H1 (cell line): Measurements from ENCODE around the gene PLCB4.

ENCODE experiments used
- CHD2 ChIP-seq: IDR thresholded peaks from 2 replicates; pipeline ENCODE4 v1.6.1; 2012; ENCODE audit warnings: low read length, improper control_type of control experiment
- POLR2AphosphoS5 ChIP-seq: IDR thresholded peaks from 2 replicates; pipeline ENCODE4 v1.6.1; 2011; ENCODE audit warnings: low read depth, low read length
- SIN3A ChIP-seq, 2 experiments: IDR thresholded peaks in 1 of 2; conservative IDR thresholded peaks in 1 of 2; 2 replicates each; pipeline ENCODE4 v1.6.1; 2011 to 2012; ENCODE audit warnings: low read length in 2 of 2, improper control_type of control experiment in 1 of 2, low read depth in 1 of 2, mild to moderate bottlenecking in 1 of 2
- TF ChIP-seq, protein P1 (sequence below): IDR thresholded peaks from 2 replicates; pipeline ENCODE4 v1.6.1; 2012; ENCODE audit warnings: inconsistent platforms
- TF ChIP-seq, protein P2 (sequence below): IDR thresholded peaks from 2 replicates; pipeline ENCODE4 v1.6.1; 2011; ENCODE audit warnings: low read depth, mild to moderate bottlenecking, low read length; ENCODE audit not compliant: insufficient read depth
- TF ChIP-seq, protein P3 (sequence below), 3 experiments: IDR thresholded peaks; 1 replicate in 2 of 3; 2 replicates in 1 of 3; pipeline versions ENCODE4 v1.5.1 to v1.6.1; 2011; ENCODE audit warnings: low read length in 3 of 3, mild to moderate bottlenecking in 3 of 3, inconsistent platforms in 2 of 3, low read depth in 1 of 3, moderate library complexity in 1 of 3; ENCODE audit not compliant: insufficient read depth in 1 of 3; ENCODE audit errors: control extremely low read depth in 1 of 3

DNA sequence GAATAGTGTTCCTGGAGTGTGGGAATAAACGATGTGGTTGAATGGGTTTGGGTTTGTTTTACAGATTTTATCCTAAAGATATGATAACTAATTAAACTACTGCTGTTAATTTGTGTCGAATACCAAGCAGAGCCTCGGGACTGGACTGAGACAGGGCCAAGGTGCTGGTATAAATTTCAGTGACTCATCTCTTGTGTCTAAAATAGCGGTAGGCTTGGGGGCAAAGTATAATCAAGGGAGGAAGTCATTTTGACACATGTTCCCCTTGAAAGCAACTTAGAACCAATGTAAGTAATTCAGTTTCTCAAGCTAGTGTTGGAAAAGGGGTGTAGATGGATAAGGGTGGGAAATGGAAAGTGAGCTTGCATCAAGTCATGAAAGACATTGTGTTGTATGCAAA lies 108.4 kb downstream of the PLCB4 start:
- TF ChIP-seq, protein P1, sequence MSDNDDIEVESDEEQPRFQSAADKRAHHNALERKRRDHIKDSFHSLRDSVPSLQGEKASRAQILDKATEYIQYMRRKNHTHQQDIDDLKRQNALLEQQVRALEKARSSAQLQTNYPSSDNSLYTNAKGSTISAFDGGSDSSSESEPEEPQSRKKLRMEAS: no peak
- TF ChIP-seq, protein P2, sequence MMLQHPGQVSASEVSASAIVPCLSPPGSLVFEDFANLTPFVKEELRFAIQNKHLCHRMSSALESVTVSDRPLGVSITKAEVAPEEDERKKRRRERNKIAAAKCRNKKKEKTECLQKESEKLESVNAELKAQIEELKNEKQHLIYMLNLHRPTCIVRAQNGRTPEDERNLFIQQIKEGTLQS: no peak
- TF ChIP-seq, protein P3, sequence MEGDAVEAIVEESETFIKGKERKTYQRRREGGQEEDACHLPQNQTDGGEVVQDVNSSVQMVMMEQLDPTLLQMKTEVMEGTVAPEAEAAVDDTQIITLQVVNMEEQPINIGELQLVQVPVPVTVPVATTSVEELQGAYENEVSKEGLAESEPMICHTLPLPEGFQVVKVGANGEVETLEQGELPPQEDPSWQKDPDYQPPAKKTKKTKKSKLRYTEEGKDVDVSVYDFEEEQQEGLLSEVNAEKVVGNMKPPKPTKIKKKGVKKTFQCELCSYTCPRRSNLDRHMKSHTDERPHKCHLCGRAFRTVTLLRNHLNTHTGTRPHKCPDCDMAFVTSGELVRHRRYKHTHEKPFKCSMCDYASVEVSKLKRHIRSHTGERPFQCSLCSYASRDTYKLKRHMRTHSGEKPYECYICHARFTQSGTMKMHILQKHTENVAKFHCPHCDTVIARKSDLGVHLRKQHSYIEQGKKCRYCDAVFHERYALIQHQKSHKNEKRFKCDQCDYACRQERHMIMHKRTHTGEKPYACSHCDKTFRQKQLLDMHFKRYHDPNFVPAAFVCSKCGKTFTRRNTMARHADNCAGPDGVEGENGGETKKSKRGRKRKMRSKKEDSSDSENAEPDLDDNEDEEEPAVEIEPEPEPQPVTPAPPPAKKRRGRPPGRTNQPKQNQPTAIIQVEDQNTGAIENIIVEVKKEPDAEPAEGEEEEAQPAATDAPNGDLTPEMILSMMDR (IDR thresholded peaks at IDR 0.05; ENCODE audit: control extremely low read depth in 1 of 3, insufficient read depth in 1 of 3, low read depth in 1 of 3, low read length in 3 of 3): no peak
- no peak for TF ChIP-seq SIN3A (conservative IDR thresholded peaks at IDR 0.05 in 1 of 2, IDR thresholded peaks at IDR 0.05 in 1 of 2; ENCODE audit: low read depth in 1 of 2, low read length in 2 of 2)
- TF ChIP-seq POLR2AphosphoS5: no peak
- TF ChIP-seq CHD2: no peak
